SK-N-DZ (cell line): ENCODE results near the gene SHISA9.
"Not testable (repeated sequence)": the region's sequence is repeated elsewhere in the genome, so short reads cannot be mapped to it uniquely, and the experiment has no call there.

ENCODE experiments used
- DNase-seq: peaks from one replicate; pipeline ENCODE4 v3.0.0-alpha.2; 2015; ENCODE audit warnings: low spot score

SHISA9 gene

DNA sequence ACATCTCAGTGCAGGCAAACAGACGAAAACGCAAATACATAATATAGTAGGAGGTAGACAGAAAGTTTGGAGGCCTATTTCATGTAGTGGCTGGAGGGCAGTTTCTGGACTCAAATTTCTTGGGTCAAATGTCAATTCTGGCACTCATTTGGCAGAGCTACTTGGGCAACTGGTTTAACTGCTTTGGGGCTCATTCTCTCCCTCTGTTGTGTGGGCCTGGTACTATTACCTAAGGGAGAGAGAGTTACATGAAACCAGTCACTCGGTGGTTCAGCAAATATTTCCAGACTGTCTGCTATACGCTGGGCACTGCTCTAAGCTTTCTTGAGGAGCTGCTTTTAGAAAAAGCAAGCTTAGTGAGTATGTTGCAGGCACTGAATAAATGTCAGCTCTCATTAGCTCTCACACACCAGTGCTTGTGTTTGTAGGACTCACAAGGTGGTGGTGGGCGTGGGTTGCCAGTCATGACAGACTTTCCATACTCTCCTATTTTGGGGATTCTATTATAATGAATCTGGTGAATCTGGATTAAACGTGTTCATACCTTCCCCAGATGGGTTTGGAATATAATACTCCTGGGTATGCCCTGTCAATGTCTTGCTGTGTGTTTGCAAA, 1.8 kb upstream of the SHISA9 start:
- no peak for DNase-seq

- no peak for DNase-seq
These were observed 1.2 kb upstream of the SHISA9 start for GRCh38 chr16:12900156-12900555.

- no peak for DNase-seq
These were observed 697 bp upstream of the SHISA9 start for GRCh38 chr16:12900599-12901203.

DNA sequence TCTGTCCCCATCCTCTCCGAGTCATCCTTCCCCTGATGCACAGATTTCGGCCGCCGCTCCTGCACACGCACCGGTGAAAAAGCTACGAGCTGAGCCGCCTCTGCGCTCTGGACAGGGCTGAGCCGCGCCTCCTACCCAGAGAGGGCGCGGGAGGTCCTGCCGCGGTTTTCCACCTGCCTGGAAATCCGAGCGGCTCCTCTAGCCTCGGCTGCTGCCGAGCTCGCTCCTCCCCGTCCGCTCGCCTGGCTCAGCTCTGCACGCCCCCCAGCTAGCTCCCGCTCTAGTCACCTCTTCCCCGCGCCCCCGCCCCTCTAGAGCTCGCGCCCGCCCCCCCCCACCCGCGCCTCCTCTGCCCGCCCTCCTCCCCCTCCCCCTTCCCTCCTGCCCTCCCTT, 198 bp upstream of the SHISA9 start:
- DNase-seq, result no peak

DNA sequence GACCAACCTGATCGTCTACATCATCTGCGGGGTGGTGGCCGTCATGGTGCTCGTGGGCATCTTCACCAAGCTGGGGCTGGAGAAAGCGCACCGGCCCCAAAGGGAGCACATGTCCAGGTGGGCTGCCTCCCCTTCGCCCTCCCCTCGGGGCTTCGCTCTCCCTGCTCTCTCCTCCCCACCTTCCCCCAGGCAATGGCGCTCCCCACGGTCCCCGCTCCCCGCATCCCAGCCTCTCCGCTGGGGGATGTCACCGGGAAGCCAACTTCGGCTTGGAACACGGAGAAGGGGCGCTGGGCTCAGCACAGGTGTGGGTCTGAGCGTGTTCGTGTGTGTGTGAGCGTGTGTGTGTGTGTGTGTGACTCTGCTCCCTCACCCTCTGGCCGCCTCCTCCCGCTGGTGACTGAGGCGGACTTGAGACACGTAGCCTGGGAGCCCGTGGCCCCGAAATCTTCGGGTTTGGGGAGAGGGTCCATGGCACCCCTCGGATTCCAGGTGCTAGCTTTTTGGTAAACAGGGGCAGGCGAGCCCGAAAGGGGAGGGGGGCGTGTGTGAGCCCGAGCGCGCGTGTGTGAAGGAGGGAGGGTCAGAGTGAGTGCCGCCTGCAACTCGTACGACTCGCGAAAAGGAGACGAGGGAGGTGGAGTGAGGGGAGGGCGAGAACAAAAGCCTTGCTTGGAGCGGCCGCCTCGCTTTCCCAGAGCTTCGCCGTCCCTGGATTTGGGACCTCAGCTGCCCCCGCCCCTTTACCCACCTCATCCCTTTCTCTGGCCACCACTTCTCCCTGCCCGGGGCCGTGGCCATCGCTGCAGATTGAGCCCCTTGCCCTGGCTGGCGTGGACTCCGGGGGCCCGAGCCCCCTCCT, 1.3 kb downstream of the SHISA9 start:
- DNase-seq, result no peak

DNA sequence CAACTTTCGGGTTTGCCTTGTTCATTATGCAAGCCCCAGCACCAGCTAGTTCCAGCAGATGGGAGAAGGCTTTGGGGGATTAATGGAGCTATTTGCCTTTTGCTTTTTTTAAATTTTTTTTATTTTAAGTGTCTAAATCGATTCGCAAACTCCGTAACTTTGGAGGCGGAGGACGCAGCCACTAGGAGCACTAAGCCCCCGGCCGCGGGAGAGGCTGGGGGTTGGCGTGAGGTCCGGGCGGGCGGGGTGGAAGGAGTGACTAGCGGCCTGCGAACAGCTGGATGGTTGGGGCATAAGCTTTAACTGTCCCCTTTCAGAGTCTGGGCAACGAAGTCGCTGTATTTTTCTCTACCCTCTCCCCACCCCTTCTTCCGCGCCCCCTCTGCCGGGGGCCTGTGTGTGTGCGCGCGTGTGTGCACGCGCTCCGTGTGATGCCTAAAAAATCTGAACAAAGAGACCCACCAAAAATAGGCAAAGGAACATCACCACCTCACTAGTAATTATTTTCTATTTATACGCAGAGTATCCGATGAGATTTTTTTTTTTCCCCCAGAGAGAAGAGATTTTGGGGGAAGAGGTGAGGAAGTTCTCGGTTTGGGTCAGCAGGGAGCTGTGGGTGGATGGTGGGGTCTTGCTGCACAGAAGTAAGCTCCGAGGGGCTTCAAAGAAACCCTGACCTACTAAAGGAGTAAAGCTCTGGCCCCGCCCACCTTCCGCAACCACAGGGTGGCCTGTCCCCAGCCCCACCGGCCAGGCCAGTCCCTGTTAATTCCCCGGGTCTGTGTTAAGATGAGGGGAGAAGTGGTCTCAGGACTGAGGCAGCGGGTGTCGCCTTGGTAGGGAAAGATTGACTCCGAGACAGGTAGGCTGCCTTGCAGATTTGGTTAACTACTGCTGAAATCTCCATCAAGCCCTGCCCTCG, 2.3 kb downstream of the SHISA9 start:
- no peak for DNase-seq

DNA sequence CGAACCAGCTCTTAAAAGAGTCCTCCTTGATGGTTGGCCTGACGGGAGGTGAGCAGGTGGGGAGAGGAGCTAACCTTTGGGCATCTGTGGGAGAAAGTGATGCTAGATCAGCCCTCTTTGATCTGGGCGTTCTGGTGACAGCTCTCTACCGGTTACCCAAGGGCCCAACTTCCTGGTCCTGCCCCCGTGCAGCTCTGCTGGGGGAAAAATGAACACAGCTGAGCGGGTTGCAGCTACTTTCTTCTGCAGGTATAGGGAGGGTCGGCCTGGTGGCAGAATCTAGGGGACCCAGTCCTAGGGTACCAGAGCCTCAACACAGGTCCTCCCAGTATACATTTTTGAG, 2.9 kb downstream of the SHISA9 start:
- no peak for DNase-seq

GRCh38 chr16:12906271-12906670, 4.9 kb downstream of the SHISA9 start:
- no peak for DNase-seq

- DNase-seq, result no peak
These were observed 5.5 kb downstream of the SHISA9 start for GRCh38 chr16:12906765-12907516.

DNA sequence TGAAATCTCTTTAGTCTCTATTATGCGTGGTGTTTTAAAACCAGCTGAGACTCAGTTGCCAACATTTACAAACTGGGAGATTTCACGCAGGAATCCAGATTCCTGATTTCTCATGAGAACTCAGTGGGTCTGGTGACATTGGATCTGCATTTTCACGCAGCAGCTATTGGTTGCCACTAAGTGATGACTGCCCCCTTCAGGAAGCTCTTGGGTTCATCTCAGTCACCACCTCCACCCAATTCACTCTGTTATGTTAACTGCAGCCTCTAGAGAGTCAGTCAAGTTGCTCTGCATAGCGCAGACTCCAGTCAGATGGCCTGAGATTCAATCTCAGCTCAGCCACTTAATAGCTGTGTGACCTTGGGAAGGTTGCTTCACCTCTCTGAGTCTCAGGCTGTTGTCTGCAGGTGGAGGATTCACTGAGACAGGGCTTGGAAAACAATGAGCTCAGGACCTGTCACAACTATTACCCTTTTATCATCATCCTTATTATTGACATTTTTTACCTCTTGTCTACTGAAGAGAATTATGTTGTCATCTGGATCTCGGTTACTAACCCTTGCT, 6.4 kb downstream of the SHISA9 start:
- DNase-seq, result no peak

DNA sequence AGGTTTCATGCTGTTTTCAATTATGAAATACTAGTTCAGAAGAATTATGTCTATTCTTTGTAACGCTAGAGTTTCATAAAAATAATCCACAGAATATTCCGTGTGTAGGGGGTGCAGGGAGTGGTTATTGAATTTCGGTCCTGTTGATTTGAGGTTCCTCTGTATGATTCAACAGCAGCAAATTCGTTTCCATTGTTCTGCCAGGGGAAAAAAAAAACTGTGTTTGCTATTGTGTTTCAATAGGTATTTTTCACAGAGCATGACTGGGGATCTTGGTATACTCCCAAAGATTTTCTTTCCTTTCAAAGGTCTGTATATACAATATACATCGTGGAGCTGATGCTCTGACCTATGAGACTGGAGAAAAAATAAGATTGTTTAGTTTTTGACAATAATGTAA, 15.8 kb downstream of the SHISA9 start:
- DNase-seq, result no peak

DNA sequence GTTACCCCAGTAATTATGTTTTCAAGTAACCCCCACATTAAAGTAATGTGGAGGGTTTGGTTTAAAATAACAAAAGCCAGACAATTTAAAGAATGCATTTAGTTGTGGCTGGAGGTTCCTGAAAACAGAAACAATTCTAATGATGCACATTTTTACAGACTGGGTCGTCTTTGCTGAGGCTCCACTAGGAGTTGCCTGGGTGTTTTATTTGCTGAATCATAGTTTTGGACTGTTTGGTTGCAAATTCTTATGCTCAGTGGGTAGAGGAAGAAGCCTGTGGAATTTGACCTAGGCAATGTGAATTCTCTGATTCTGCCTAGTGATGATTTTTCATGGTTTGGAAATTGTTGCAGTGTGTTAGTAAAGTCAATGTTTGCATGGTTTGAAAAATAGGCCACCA, 16.3 kb downstream of the SHISA9 start:
- no peak for DNase-seq

DNA sequence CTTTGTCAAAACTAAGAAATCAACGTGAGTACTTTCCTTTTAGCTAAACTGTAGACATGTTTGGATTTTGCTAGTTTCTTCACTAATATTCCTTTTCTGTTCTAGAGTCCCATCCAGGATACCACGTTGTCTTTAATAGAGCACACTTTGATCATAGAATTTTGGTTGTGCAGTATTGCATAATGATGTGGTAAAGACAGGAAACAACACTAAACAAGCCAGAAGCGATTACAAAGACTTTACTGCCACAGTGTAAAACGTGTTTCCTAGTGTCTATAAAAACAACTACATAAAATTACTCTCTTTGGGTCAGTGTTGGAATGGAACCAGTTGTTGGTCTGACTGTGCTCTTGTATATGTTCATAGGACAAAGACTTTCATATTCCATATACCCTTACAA, 19.3 kb downstream of the SHISA9 start:
- DNase-seq, result no peak

DNA sequence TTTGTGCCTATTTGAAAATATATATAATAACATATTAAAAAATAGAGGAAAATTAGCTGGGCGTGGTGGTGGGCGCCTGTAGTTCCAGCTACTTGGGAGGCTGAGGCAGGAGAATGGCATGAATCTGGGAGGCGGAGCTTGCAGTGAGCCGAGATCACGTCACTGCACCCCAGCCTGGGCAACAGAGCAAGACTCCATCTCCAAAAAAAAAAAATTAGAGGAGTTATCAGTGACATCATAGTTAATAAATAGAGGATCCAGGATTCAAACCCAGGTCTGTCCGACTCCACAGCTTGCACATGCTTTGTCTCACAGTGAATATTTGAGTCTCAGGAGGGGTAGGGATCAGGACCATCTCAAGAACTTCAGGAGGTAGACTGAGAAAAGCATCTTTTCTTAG, 22.2 kb downstream of the SHISA9 start:
- not testable (repeated sequence) for DNase-seq

- DNase-seq, result no peak
These were observed 23.8 kb downstream of the SHISA9 start for GRCh38 chr16:12925026-12925800.

DNA sequence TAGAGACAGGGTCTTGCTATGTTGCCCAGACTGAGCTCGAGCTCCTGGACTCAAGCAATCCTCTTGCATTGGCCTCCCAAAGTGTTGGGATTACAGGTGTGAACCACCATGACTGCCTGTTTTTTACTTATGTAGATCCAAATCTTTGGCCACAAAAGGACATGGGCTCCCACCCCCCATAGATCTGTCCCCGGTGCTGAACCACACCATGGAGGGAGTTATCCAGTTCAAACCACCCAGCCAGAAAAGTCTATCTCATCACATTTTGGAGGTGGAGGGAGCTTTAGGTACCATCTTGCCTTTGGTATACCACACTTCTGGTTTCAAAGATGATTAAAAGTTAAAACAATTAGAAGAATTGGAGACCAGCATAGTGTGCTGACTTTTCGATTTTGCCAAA, 26.2 kb downstream of the SHISA9 start:
- no peak for DNase-seq

DNA sequence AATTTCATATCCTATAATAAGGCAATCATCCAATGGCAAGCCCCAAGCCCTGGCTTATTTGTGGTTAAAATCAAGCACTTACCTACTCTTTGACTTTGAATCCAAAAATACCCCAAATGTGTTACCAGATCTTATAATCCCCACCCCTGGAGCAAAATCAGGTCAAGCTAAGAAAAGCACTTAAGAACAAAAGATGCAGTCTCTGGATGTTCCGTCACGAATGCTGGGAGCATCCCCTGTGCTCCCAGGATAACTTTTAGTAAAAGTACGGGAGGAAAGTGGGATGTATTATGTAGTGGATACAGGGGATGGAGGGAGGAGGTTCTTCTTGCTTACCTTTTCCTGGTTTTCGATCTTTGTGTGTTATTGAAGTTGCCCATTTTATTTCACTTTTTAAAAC, 29.5 kb downstream of the SHISA9 start:
- no peak for DNase-seq

DNA sequence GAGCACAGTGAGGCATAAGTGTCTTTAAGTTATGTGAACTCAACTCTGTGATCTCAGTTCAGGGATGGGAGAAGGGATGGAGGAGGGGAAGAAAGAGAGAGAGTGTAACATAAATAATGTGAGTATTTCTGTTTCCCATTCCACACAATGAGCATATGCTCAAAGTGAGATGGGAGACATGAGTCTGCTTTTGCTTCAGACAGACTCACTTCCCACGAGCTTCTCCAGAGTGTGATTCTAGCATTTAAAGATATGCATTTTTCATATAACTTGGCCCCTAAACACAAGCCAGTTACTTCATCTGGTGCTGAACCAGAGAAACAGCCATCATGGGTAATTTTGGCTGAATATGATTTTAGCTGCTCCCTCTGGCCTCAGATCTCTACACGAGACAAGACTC, 35.0 kb downstream of the SHISA9 start:
- DNase-seq, result no peak

- no peak for DNase-seq
These were observed 40.5 kb downstream of the SHISA9 start for GRCh38 chr16:12941896-12942295.

GRCh38 chr16:12942861-12943260, 41.5 kb downstream of the SHISA9 start:
- no peak for DNase-seq
